Measurements from ENCODE around the gene RPS6KA1. TPM values are rescaled to one million over a fixed set of nuclear protein-coding genes. Genes with fewer than 3 reads are reported as not detected.

Gene RPS6KA1
- total RNA-seq, 1 experiment from 2014 or later = 60.5 TPM

- H3K27ac ChIP-seq = no peak overlapping the region
- H3K4me3 ChIP-seq = no peak overlapping the region
- ChIA-PET POLR2A (ENCODE audit: unreplicated experiment) (no interaction called here), CTCF (no interaction called here)
- DNase-seq = no peak
- no peaks in the 10 kb centered on the region for H4K20me1 ChIP-seq (ENCODE audit: insufficient read depth)
- H3K9me2 ChIP-seq (ENCODE audit: insufficient read depth) = no peaks in the 10 kb centered on the region
- no TSS peak for BruUV-seq (replicated peaks)
- TF ChIP-seq EZH2 (IDR thresholded peaks at IDR 0.05; ENCODE audit: low read depth) (no peak), CTCF (conservative IDR thresholded peaks at IDR 0.05) (no peak)
- no peaks in the 10 kb centered on the region for H3K27me3 ChIP-seq (ENCODE audit: insufficient read depth, low read depth)
- H3K36me3 ChIP-seq (ENCODE audit: low read depth) = no peaks in the 10 kb centered on the region
- H3K4me1 ChIP-seq (replicated peaks; ENCODE audit: insufficient read depth) = no peaks in the 10 kb centered on the region
- no peak overlapping the region for H3K4me2 ChIP-seq
- H3F3A ChIP-seq (ENCODE audit: insufficient read depth, low read depth) = no peaks in the 10 kb centered on the region
- no peaks in the 10 kb centered on the region for H3K79me2 ChIP-seq (ENCODE audit: low read depth)
- no peaks in the 10 kb centered on the region for H3K9me3 ChIP-seq (ENCODE audit: insufficient read depth, low read depth)
- no peak overlapping the region for H2AFZ ChIP-seq
- intact Hi-C loops (cut with micrococcal nuclease; ENCODE audit: unreplicated experiment) = no loop called here
These were observed 30.8 kb downstream of the RPS6KA1 start for GRCh38 chr1:26560403-26560780.

- Histone ChIP-seq H3K27me3 (ENCODE audit: insufficient read depth, low read depth) (no peaks in the 10 kb centered on the region), H3K4me1 (replicated peaks; ENCODE audit: insufficient read depth) (no peaks in the 10 kb centered on the region), H3K9me2 (ENCODE audit: insufficient read depth) (no peaks in the 10 kb centered on the region), H3K4me2 (no peak overlapping the region), H3K79me2 (ENCODE audit: low read depth) (no peaks in the 10 kb centered on the region), H3K27ac (no peak overlapping the region), H3K36me3 (ENCODE audit: low read depth) (no peaks in the 10 kb centered on the region), H3K4me3 (no peak overlapping the region), H3K9me3 (ENCODE audit: insufficient read depth, low read depth) (no peaks in the 10 kb centered on the region), H3F3A (ENCODE audit: insufficient read depth, low read depth) (no peaks in the 10 kb centered on the region), H4K20me1 (ENCODE audit: insufficient read depth) (no peaks in the 10 kb centered on the region), H2AFZ (no peak overlapping the region)
- ChIA-PET CTCF (no interaction called here), POLR2A (ENCODE audit: unreplicated experiment) (no interaction called here)
- intact Hi-C loops (cut with micrococcal nuclease; ENCODE audit: unreplicated experiment) = no loop called here
- no peak for DNase-seq
- TF ChIP-seq EZH2 (IDR thresholded peaks at IDR 0.05; ENCODE audit: low read depth) (no peak), CTCF (conservative IDR thresholded peaks at IDR 0.05) (no peak)
- BruUV-seq (replicated peaks) = no TSS peak
These were observed 40.7 kb downstream of the RPS6KA1 start for GRCh38 chr1:26570287-26570686.

GRCh38 chr1:26571381-26571780 is 41.8 kb downstream of the RPS6KA1 start:
- no peak overlapping the region for H3K4me2 ChIP-seq
- TF ChIP-seq EZH2 (IDR thresholded peaks at IDR 0.05; ENCODE audit: low read depth) = no peak
- H3K4me1 ChIP-seq (replicated peaks; ENCODE audit: insufficient read depth) = no peaks in the 10 kb centered on the region
- DNase-seq = no peak
- no peak overlapping the region for H3K4me3 ChIP-seq
- no peak overlapping the region for H2AFZ ChIP-seq
- no TSS peak for BruUV-seq (replicated peaks)
- H3K36me3 ChIP-seq (ENCODE audit: low read depth) = no peaks in the 10 kb centered on the region
- no peaks in the 10 kb centered on the region for H3K9me3 ChIP-seq (ENCODE audit: insufficient read depth, low read depth)
- no peaks in the 10 kb centered on the region for H3F3A ChIP-seq (ENCODE audit: insufficient read depth, low read depth)
- no peak overlapping the region for H3K27ac ChIP-seq
- H3K79me2 ChIP-seq (ENCODE audit: low read depth) = no peaks in the 10 kb centered on the region
- ChIA-PET POLR2A (ENCODE audit: unreplicated experiment) (no interaction called here), CTCF (no interaction called here)
- H3K27me3 ChIP-seq (ENCODE audit: insufficient read depth, low read depth) = no peaks in the 10 kb centered on the region
- H4K20me1 ChIP-seq (ENCODE audit: insufficient read depth) = no peaks in the 10 kb centered on the region
- intact Hi-C loops (cut with micrococcal nuclease; ENCODE audit: unreplicated experiment) = no loop called here
- H3K9me2 ChIP-seq (ENCODE audit: insufficient read depth) = no peaks in the 10 kb centered on the region

- no peak overlapping the region for H3K4me3 ChIP-seq
- no peaks in the 10 kb centered on the region for H3K79me2 ChIP-seq (ENCODE audit: low read depth)
- POLR2A ChIA-PET (ENCODE audit: unreplicated experiment) = no interaction called here
- H3K9me2 ChIP-seq (ENCODE audit: insufficient read depth) = no peaks in the 10 kb centered on the region
- H3F3A ChIP-seq (ENCODE audit: insufficient read depth, low read depth) = no peaks in the 10 kb centered on the region
- no peaks in the 10 kb centered on the region for H3K4me1 ChIP-seq (replicated peaks; ENCODE audit: insufficient read depth)
- H3K9me3 ChIP-seq (ENCODE audit: insufficient read depth, low read depth) = no peaks in the 10 kb centered on the region
- H3K27ac ChIP-seq = no peak overlapping the region
- H3K27me3 ChIP-seq (ENCODE audit: insufficient read depth, low read depth) = no peaks in the 10 kb centered on the region
- H2AFZ ChIP-seq = no peak overlapping the region
- intact Hi-C loops (cut with micrococcal nuclease; ENCODE audit: unreplicated experiment) = no loop called here
- TF ChIP-seq CTCF (conservative IDR thresholded peaks at IDR 0.05) (no peak), EZH2 (IDR thresholded peaks at IDR 0.05; ENCODE audit: low read depth) (no peak)
- H3K4me2 ChIP-seq = no peak overlapping the region
- no peak for DNase-seq
- H4K20me1 ChIP-seq (ENCODE audit: insufficient read depth) = no peaks in the 10 kb centered on the region
- CTCF ChIA-PET = no interaction called here
- BruUV-seq (replicated peaks) = no TSS peak
- no peaks in the 10 kb centered on the region for H3K36me3 ChIP-seq (ENCODE audit: low read depth)
These were observed 44.5 kb downstream of the RPS6KA1 start for GRCh38 chr1:26574018-26574417.
